Stimulated activated CD8-positive, alpha-beta memory T cell treated with anti-CD3 and anti-CD28 coated beads, Interleukin-15, amount 100 ng/mL, for 24 hours (primary cell): ENCODE results near the gene USH1C.

Source experiments
- DNase-seq: peaks from one replicate; pipeline ENCODE4 v3.0.0-alpha.2; 2020; ENCODE audit warnings: low read depth

USH1C gene

DNA sequence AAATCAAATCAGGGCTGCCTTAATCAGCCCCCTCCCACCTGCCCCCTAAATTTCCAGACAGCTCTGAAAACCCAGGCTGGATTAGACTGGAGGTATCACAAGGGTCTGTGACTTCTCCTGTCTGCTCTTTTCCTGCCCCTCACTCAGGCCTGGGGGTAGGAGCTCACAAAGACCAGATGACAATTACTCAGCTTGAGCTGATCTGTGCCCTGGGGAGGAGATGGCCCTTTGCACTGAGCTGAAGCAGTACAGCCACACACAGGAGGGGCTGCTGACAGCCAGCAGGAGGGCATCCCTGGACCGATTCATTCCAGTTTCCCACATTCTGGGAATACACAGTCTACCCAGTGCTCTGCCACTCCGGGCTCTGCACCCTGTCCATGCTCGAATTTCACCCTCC is 71.7 kb downstream of the USH1C start:
- DNase-seq: no peak

DNA sequence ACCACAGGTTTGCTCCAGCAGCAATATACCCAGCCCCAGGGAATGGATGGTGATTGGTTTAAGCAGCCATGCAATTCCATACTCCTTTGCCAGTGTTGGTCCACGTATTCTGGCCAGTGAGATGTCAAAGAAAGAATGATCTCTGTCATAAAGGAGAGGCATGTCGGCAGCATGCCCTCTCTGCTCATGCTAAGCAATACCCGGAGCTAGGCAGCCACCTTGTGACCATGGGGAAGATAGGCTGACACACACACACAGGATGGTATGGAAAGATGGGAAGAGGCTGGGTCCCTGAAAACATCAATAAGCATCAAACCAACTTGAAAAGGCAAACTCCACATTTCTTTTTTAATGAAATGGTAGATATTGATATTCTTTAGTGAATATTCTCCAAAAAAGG is 72.7 kb downstream of the USH1C start:
- DNase-seq: no peak

DNA sequence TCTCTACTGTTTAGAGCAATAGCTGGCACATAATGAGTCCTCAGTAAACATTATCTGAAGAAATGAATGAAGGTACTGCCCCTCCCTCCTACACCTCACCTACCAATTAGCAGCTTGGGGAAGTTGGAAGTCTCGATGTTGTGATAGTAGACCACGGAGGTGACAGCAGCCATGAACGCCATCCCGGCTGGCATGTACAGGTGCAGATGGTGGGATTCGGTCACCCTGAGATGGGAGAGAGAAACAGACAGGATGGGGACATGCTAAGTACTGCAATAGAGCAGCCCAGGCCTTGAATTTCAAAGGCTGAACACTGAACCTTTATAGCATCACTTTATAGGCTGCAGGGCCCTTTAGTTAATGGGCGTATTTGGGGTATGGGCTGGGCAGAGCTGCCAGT is 74.2 kb downstream of the USH1C start:
- no peak for DNase-seq

DNA sequence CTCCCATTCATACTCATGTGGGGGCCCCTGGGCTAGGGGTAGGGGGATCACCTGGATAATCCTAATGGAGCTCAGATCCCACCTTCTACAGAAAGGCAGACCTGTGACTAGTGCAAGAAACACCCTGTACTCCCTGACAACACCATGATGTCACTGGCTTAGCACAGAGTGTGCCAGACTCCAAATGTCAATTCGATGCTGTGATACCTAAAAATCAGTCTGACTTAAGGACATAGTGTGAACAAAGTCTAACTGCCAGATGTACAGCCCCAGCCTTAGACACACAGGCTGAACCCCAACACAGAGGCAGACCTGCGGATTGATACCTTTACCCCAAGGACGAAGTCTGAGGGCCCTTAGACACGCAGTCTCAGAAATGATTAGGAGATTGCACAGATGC is 76.1 kb downstream of the USH1C start:
- DNase-seq: no peak

DNA sequence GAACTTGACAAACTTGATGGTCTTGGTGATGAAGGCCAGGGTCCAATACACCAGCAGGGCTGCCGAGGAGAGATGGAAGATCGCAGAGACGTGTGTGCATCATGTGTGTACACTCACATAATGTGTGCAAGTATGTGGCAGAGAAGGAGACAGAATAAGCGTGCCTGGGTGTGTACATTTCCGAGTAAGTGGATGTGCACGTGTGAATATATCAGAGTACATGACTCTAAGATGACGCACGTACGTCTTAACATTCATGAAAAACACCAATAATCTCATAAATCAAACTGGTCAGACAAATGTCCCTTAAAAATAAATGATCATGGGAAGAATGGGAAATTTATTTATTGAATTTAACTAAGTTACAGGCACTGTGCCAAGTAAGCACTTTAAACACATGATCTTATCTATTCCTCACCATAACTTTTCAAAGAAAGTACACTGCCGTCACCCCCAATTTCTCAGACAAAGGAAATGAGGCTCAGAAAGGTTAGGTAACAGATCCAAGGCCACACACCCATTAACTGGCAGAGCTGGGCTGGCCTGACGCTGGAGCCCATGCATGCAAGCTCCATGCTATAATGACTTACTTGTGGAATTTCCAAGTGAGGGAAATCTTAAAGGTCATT is 80.6 kb downstream of the USH1C start:
- no peak for DNase-seq

DNA sequence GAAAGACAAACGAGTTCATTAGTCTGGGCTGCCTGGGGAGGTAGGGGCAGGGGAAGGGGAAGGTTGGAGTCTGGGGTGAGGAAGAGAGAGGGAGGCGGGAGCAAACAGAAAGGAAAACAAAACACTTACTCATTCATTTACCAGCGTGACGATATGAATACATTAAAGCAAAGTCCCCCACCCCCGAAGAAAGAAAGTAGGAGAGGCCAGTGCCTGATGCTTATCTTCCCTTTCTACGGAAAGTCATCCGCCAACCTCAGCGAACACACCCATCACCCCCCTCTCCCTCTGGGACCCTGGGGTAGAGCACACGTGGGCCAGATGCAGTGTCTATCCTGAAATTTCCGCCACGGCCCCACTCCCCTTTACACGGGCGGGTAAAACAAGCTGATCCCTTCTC is 81.3 kb downstream of the USH1C start:
- no peak for DNase-seq

DNA sequence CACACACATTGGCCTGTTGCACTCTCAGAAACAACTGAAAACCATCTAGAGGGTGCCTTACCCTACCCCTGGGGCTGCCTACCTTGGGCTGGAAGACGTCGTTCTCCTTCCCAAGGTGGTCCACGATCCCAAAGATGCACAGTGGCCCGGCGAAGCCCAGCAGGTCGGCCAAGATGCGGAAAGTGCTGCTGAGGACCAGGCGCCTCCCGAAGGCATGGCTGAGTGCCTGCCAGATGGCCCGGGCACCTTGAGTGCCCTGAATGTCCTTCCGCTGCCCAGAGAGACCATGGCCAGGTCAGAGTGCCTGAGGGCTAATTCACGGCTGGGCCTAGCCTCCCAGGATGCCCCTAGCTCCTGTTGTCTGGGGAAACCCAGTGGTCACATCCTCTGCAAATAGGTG is 83.8 kb downstream of the USH1C start:
- no peak for DNase-seq

DNA sequence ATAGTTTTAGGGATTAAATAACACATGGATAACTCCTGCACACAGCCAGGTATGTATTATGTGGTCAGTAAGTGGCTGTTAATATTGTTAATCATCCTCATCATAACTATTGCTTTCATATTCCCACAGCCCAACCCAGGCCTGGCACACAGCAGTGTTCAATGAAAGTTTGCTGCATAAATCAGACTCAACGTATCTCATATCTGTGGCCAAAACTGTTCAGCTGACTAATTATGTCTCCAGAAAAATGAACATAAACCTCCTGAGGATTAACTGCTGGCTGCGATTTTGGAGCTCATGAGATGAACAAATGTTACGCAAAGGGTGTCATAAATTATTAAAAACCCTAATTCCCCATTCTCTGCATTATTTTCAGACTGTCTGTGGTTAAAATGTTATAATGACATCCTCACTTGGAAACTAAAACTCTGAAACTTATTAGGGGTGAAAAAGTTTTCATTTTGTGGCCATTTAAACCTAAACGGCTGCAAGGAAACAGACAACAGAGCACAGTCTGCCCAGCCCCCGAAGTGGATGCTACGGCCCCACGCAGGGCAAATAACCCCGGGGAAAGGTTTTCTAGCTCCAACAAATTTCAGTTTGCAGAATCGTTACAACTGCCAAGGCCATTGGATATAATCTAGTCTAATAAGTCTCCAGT is 84.8 kb downstream of the USH1C start:
- DNase-seq: no peak

DNA sequence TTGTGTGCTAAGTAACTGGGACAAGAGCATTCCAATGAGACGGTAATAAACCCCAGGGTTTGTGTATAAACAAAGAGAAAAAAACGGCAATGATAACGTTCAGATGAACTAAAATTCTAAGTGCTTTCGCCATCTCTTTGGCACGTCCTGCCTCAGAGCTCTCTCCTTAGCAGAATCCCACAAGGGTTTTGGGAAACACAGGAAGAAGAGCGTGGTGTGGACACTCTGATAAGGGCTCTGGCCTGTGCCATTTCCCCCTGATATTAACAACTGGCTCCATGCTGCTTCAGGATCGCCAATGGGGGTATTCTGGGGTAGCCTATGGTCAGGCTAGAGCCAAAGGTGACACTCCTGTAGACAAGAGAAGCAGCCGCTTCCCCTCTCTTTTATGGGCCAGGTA is 85.9 kb downstream of the USH1C start:
- no peak for DNase-seq

DNA sequence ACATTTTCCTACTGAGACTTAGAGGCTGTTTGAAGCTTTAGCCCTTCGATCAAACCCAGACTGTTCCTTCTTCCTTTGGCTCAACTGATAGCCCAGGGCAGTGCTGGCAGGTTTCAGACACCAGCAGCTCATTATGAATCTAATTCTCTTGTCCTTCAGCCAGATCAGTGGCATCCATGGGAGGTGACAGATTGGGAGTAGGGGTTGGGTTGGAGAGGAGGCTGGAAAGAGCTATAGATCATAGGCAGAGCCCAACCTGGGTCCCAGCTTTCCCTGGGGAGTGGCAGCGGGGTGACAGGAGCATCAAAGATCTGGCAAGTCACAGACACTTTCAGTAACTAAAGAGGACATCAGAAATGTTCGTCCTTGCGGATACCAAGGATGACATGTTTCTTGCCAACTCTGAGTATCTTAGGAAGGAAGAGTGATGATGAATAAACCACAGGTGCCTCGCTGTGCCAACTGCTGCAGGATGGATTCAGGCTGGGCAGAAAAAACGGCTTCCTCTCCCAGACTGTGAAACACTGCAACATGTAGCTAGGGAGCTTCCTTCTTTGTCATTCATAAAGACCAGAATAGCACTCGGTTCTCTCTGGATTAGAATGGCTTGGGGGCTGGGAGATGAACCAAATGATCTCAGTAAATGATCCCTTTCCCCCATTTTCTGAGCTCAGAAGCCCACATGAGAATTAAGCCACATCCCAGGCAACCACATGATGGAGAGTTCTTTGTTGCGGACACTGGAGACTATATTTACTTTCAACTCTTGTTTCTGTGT is 86.6 kb downstream of the USH1C start:
- DNase-seq: no peak

DNA sequence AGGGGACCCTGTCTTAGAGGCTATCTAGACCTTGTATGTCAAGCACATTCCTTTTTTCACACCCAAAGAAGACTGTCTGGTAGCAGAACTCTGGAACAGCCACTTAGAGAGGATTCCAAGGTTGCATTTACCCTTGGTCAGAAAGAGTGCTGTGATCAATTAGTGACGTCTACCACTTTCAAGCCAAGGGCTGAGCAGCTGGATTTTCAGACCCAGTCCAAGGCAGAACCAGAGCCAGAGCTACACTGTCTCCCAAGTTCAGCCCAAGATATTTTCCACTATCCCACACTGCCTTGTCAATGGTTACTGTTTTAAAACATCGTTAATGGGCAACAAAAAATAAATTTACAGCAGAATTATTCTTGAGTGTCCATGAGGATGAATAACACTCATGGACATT is 91.5 kb downstream of the USH1C start:
- no peak for DNase-seq

DNA sequence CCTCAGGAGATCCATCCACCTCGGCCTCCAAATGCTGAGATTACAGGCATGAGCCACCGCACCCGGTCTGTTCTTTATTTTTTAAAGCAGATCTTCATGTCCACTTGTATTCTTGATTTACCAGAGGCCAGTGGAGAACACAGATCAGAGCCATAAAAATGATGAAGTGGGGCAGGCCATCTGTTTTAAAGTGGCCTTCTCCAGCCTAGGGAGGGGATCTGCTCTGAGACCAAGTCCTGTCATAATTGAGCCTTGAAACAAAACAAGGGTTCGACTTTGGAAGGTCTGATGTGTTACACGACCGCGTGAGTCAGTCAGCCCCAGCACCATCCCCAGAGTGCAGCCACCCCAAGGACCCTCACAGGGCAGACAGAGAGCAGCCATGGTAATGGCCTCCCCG is 95.1 kb downstream of the USH1C start:
- DNase-seq: no peak

DNA sequence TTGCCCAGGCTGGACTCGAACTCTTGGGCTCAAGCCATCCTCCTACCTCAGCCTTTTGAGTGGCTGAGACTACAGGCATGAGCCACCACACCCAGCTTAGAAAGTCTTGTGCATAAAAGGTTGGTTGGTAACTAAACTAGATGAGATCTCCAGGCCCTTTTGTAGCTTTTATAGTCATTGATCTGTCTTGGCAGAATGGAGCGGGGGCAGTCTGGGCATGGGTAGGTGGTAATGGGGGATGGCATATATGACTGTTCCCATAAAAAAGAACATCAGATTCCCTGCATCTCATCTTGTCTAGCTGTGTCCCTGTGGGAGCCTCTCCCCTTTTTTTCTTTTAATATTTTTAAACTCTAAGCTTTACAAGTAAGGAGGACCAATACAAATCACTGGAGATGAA is 97.7 kb downstream of the USH1C start:
- DNase-seq: no peak

DNA sequence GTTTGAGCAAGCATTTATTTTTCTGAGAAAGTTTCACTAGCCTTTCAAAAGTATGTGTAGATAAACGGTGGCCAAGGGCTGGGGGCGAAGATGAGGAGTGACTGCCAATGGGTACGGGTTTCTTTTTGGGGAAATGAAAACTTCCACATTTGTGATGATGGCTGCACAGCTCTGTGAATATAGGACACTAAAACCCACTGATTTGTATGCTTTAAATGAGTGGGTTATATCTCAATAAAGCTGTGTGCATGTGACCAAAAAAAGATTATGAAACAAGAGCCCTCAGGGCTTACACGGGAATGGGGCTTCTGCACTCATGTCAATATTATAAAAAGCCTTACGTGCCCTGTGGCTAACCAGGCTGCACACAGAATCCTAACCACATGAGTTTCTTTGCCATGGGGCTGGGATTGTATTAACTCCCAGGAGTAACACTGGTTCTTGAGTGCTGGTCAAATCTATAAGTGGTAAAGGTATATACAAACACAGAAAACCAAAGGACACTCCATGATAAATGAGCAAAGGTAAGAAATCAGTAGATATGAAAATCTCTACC is 98.9 kb downstream of the USH1C start:
- DNase-seq: no peak

DNA sequence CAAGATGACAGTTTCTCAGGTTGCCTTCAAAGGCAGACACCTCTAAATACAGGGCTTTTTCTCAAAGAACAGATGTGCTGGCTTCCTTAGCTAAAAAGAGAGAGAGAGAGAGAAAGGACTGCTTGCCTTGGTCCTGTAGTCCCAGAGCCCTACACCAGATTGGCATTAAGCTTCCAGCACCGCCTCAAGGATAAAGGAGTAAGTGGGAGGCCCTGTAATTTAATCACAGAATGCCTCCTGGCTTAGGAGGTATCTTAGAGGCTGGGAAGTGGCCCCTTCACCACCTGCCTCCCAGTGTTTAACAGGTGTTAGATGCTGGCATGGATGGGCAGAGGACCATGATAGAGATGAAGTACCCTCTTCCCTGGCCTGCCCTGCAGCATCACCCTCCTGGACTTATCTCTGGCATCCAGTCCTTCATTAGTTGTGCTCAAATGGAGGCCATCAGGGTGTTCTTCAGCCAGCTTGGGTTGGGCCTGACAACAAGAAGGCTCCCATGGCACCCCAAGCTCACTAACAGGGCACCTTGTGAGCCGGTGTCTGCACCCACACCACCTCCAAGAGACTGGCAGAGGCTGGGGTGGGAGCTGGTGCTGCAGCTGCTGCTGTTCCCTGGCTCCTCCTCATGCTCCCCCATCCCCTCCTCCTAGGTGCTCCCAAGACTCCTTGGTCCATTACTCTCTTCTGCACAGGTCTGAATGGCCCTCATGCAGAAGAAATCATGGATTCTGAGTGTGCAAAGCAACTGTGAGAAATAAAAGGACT is 100.1 kb downstream of the USH1C start:
- no peak for DNase-seq
